ENCODE results near the gene RIC8A.
"Not testable (repeated sequence)": the region's sequence is repeated elsewhere in the genome, so short reads cannot be mapped to it uniquely, and the experiment has no call there.

Gene RIC8A

DNA sequence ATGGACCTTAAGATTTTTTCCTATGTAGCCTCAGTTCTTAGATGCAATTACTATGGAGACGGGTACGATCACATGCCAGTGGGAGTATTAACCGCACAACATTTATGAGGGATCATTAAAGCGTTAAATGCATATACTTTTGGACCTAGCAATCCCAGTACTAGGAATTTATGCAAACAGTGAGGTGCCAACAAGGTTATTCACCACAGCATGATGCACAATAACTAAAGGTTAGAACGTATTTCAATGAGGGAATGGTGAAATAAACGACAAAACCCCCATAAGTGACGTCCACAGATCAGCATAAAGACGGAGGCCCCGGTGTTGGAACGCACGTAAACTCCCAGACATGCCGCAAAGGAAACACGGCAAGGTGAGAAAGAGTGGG is 28.1 kb downstream of the RIC8A start:
- Histone ChIP-seq H3K27me3 (ENCODE audit: low read depth) (no peaks in the 10 kb centered on the region), H3K9me3 (no peaks in the 10 kb centered on the region), H3K4me3 (peak overlapping the region; percentile 84), H3K4me1 (peaks cover 7% of the 10 kb centered on the region), H3K36me3 (replicated peaks) (peaks cover 11% of the 10 kb centered on the region)
- DNase-seq (ENCODE audit: low spot score in 2 of 2) = peak in 1 of 2 experiments; percentile 11
- in situ Hi-C loops (cut with MboI; ENCODE audit: low sequenced_read_pairs) = no loop called here

DNA sequence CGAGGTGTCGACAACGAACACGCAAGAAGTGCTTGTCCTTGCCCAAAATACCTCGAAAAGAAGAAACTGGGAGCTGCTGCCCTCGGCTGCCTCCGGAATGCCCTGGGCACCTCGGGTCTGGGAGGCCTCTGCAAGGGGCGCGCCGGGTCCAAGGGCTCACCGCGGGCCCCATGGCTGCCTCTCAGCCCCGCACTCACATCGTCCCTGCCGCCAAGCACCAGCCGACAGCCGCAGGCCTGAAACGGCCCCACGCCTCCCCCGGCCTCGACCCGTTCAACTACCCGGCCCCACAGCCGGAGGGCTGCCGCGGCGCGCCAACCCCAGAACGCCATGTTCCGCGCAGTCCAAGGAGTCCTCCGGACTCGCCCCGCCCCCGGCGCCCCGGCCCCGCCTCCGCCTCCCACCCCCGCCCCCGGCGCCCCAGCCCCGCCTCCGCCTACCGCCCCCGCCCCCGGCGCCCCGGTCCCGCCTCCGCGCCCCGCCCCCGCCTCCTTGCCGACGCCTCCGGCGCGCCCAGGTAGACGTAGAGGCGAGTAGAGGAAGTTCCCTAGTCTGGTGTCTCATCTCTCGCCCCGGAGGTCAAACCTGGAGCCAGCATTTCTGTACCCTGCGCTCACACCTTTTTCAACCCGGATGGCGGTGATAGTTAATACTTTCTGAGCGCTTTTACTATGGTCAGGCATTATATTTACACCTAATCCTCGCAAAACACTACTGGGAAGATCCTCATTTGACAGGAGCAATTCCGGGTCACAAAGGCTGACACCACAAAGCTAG is 28.7 kb downstream of the RIC8A start, which contains the start of gene SIRT3:
TSS of gene SIRT3 (minus strand) at position 346 of the 777 bp plus-strand sequence. CDS start at position 332, 14 bp downstream.
- no peaks in the 10 kb centered on the region for H3K9me3 ChIP-seq
- H3K36me3 ChIP-seq (replicated peaks) = peaks cover 16% of the 10 kb centered on the region
- peaks cover 7% of the 10 kb centered on the region for H3K4me1 ChIP-seq
- no peaks in the 10 kb centered on the region for H3K27me3 ChIP-seq (ENCODE audit: low read depth)
- in situ Hi-C loops (cut with MboI; ENCODE audit: low sequenced_read_pairs) = no loop called here
- peak; percentile 70 to 86 for DNase-seq (ENCODE audit: low spot score in 2 of 2)
- peak within 1 kb of the TSS; percentile 84 for H3K4me3 ChIP-seq

DNA sequence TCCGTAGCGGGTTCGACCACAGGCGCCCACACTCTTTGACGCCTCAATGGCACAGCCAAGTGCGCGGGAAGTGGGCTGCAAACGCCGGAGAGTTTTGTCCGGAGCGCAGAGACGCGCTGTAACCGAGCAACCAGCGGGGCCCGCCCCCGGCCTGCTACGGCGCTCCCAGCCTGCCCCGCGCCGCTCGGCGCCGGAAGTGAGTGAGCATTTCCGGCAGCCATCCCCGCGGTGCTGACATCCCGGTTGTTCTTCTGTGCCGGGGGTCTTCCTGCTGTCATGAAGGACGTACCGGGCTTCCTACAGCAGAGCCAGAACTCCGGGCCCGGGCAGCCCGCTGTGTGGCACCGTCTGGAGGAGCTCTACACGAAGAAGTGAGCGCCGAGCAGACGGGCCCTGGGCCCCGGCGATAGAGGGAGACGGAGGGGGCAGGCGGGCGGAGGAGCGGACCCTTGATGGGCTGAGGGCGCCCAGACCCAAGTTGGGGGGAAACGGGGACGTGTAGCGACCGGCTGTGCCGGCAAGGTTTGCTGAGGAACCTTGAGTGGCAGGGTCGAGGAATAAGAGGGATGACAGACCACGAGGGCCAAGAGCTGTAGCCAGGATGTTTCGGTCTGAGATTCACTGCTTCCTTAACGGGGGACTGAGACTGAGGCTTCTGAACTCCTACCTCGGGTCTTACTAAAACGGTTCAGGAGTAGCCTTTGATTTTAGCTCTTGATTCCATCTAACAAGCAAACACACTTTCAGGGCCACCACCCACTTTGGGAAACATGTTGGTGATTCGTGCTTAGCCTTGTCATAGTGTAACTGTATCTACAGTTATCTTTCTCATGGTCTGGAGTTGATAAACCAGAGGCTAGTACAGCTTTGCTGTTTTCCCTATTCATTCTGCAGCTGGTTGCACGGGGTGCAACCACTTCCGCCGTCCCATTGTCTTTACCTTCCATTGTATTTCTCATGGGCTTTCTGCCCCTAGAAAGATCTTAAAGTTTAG is 29.6 kb downstream of the RIC8A start, which contains the start of gene PSMD13:
TSS of gene PSMD13 (plus strand) at position 203 of the 994 bp plus-strand sequence. CDS start at position 277, 74 bp downstream.
- peak; percentile 74 to 91 for DNase-seq (ENCODE audit: low spot score in 2 of 2)
- in situ Hi-C loops (cut with MboI; ENCODE audit: low sequenced_read_pairs) = no loop called here
- Histone ChIP-seq H3K9me3 (no peaks in the 10 kb centered on the region), H3K4me3 (peak within 1 kb of the TSS; percentile 84), H3K4me1 (peaks cover 7% of the 10 kb centered on the region), H3K27me3 (ENCODE audit: low read depth) (no peaks in the 10 kb centered on the region), H3K36me3 (replicated peaks) (peaks cover 25% of the 10 kb centered on the region)

DNA sequence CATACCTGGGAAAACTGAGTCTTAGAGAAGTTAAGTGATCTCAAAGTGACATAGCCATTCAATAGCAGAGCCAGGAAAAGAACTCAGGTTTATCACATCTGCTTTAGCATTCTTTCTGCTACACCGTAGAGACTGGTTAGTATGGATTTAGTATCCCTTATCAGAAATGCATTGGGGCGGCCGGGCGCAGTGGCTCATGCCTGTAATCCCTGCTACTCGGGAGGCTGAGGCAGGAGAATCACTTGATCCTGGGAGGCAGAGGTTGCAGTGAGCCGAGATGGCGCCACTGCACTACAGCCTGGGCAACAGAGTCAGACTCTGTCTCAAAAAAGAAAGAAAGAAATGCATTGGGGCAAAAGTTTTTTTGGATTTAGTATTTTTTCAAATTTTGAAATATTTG is 30.8 kb downstream of the RIC8A start:
- H3K27me3 ChIP-seq (ENCODE audit: low read depth); H3K4me1 ChIP-seq; in situ Hi-C loops (cut with MboI; ENCODE audit: low sequenced_read_pairs); H3K9me3 ChIP-seq; DNase-seq (ENCODE audit: low spot score in 2 of 2): not testable (repeated sequence)
- Histone ChIP-seq H3K4me3 (peak overlapping the region; percentile 84; the same call in 1 of the 2 replicates), H3K36me3 (replicated peaks) (peaks cover 38% of the 10 kb centered on the region)

DNA sequence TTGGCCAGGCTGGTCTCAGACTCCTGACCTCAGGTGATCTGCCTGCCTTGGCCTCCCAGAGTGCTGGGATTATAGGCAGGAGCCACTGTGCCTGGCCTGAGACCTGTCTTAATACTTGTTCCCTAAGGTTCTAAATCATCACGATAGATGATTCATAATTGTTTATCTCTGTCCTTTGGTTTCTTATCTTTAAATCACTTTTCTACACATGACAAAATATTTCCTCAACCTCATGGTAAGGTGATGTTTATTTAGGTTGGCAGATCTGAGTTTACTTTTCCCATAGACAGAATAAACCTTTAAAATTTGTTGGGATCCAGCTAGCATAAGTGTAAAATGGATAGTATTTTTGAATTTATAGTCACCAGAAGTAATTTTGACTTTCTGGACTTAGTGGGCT is 32.8 kb downstream of the RIC8A start:
- Histone ChIP-seq H3K27me3 (ENCODE audit: low read depth) (no peaks in the 10 kb centered on the region), H3K36me3 (replicated peaks) (peaks cover 55% of the 10 kb centered on the region), H3K4me1 (peaks cover 7% of the 10 kb centered on the region), H3K9me3 (no peaks in the 10 kb centered on the region), H3K4me3 (no peak overlapping the region)
- in situ Hi-C loops (cut with MboI; ENCODE audit: low sequenced_read_pairs) = no loop called here
- no peak for DNase-seq (ENCODE audit: low spot score in 2 of 2)

DNA sequence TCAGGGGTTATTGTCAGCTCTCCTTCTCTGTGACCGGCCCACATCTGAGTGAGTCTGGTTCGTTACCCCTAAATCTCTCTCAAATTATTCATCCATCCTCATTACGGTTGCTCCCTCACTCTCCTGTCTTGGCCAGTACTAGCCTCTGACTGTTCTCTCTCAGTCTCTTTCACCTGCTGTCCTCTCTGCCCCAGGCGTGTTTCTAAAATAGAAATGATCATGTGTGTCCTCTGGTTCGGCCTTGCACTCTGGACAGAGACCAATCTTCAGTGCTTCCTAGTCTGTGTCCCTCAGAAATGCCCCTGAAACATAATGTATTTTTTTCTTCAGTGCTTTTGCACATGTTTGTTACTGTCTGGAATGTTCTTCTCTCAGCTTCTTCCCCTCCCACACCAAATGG is 34.1 kb downstream of the RIC8A start:
- peaks cover 68% of the 10 kb centered on the region for H3K36me3 ChIP-seq (replicated peaks)
- in situ Hi-C loops (cut with MboI; ENCODE audit: low sequenced_read_pairs) = no loop called here
- no peak for DNase-seq (ENCODE audit: low spot score in 2 of 2)
- H3K4me3 ChIP-seq = no peak overlapping the region
- no peaks in the 10 kb centered on the region for H3K9me3 ChIP-seq
- peaks cover 7% of the 10 kb centered on the region for H3K4me1 ChIP-seq
- no peaks in the 10 kb centered on the region for H3K27me3 ChIP-seq (ENCODE audit: low read depth)

DNA sequence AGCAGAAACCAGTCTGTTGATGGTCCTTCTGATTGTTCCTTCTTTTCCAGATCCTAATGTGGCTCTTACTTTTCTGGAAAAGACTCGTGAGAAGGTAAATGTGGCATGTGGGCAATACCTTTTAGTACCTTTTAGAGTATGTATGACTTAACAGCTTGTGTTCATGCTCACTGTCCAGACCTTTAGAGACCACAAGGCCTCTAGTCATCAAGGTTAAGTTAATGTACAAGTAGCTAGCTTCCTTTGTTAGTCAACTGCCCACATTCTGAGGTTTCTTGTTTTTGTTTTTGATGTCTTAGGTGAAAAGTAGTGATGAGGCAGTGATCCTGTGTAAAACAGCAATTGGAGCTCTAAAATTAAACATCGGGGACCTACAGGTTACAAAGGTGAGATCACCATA is 36.9 kb downstream of the RIC8A start:
- H3K36me3 ChIP-seq (replicated peaks) = peaks cover 85% of the 10 kb centered on the region
- no peaks in the 10 kb centered on the region for H3K4me1 ChIP-seq
- in situ Hi-C loops (cut with MboI; ENCODE audit: low sequenced_read_pairs) = no loop called here
- DNase-seq (ENCODE audit: low spot score in 2 of 2) = no peak
- H3K4me3 ChIP-seq = no peak overlapping the region
- H3K27me3 ChIP-seq (ENCODE audit: low read depth) = no peaks in the 10 kb centered on the region
- H3K9me3 ChIP-seq = no peaks in the 10 kb centered on the region

DNA sequence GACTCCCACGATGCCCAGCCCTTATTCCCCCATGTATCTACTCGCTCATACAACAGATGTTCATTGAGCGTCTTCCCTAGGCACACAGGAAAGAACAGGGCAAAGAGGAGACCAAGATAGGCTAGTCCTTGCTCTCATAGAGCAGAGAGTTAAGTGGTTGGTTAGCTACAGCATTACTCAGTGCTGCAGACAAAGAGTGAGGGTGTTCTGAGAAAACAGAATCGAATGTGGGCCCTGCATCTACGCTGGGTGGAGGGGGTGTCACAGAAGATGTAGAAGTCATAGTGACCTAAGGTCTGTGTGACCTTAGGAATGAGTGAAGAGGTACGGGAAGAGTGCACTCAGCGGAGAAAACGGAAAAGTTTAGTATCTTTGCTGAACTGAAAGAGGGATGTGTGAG is 41.6 kb downstream of the RIC8A start:
- DNase-seq (ENCODE audit: low spot score in 2 of 2) = no peak
- H3K36me3 ChIP-seq (replicated peaks) = peaks cover 91% of the 10 kb centered on the region
- no peak overlapping the region for H3K4me3 ChIP-seq
- in situ Hi-C loops (cut with MboI; ENCODE audit: low sequenced_read_pairs) = no loop called here
- no peaks in the 10 kb centered on the region for H3K9me3 ChIP-seq
- H3K4me1 ChIP-seq = no peaks in the 10 kb centered on the region
- no peaks in the 10 kb centered on the region for H3K27me3 ChIP-seq (ENCODE audit: low read depth)

DNA sequence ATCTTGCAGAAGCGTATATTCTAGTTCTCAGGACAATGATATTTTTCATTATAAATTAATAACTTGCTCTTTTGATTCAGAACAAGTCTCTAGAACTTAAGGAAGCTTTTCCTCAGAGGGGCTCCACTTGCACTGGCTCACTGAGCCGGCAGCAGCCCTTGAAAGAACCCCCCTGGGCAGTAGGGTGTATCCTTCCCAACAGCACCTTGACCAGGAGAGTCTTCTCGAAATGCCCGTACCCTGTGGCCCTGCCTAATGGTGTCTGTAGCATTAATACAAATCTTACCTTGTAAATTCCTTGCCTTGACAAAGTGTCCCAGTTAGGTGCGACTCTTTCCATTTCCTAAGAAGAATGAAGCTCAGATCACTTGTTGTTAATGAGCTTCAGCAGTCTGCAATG is 42.8 kb downstream of the RIC8A start:
- DNase-seq (ENCODE audit: low spot score in 2 of 2) = no peak
- Histone ChIP-seq H3K4me3 (no peak overlapping the region), H3K4me1 (0 out of 2 replicates have a peak, but pooled peaks cover 3% of the 10 kb centered on the region), H3K36me3 (replicated peaks) (peaks cover 81% of the 10 kb centered on the region), H3K27me3 (ENCODE audit: low read depth) (no peaks in the 10 kb centered on the region), H3K9me3 (no peaks in the 10 kb centered on the region)
- in situ Hi-C loops (cut with MboI; ENCODE audit: low sequenced_read_pairs) = loop anchor here (10.0 kb wide), 1 partner anchor 115 kb away; the partner anchor contains the start of gene B4GALNT4

DNA sequence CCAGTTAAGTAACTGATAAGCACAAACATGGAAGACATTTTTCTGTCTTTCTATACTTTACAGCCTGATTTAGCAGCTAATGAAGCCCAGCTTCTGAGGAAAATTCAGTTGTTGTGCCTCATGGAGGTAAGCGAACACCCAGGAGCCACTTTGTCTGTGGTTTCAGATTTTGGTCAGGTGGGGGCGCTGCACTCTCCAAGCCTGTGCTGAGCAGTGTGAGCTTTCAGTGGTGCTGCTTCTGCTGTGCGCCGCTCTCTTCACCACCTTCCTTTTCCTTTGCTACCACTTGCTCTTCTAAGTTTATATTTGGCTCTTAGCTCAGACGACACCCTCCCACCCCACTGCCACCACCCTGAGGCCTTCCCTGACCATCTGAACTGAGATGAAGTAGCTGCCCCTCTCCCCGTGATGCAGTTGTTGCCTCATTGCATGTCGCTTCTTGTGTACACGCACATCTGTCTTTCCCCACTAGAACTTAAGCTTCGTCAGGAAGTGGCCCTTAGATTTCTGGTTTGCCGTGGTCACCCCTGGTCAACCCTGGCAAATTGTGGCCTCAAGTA is 43.3 kb downstream of the RIC8A start:
- H3K4me1 ChIP-seq = peaks cover 8% of the 10 kb centered on the region; the same call in 1 of the 2 replicates
- peak; percentile 22 to 77 for DNase-seq (ENCODE audit: low spot score in 2 of 2)
- in situ Hi-C loops (cut with MboI; ENCODE audit: low sequenced_read_pairs) = loop anchor here (10.0 kb wide), 1 partner anchor 114 kb away; the partner anchor contains the start of gene B4GALNT4
- no peak overlapping the region for H3K4me3 ChIP-seq
- H3K36me3 ChIP-seq (replicated peaks) = peaks cover 76% of the 10 kb centered on the region
- H3K9me3 ChIP-seq = no peaks in the 10 kb centered on the region
- H3K27me3 ChIP-seq (ENCODE audit: low read depth) = no peaks in the 10 kb centered on the region

DNA sequence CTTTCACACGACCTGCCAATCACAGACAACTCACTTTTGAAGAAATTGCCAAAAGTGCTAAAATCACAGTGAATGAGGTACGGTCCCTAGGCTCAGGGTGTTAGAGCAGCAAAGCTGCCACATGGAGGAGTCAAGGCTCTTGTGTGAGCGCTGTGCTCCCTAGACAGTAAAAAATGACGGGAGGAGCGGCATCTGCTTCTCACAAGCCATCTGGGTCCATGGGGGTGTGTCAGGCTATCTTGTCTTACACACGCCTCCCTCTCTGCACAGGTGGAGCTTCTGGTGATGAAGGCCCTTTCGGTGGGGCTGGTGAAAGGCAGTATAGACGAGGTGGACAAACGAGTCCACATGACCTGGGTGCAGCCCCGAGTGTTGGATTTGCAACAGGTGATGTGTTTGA is 44.0 kb downstream of the RIC8A start:
- in situ Hi-C loops (cut with MboI; ENCODE audit: low sequenced_read_pairs) = loop anchor here (10.0 kb wide), 1 partner anchor 113 kb away; the partner anchor contains the start of gene B4GALNT4
- H3K27me3 ChIP-seq (ENCODE audit: low read depth) = no peaks in the 10 kb centered on the region
- H3K4me1 ChIP-seq = peaks cover 8% of the 10 kb centered on the region; the same call in 1 of the 2 replicates
- no peaks in the 10 kb centered on the region for H3K9me3 ChIP-seq
- H3K4me3 ChIP-seq = no peak overlapping the region
- DNase-seq (ENCODE audit: low spot score in 2 of 2) = no peak
- H3K36me3 ChIP-seq (replicated peaks) = peaks cover 68% of the 10 kb centered on the region

DNA sequence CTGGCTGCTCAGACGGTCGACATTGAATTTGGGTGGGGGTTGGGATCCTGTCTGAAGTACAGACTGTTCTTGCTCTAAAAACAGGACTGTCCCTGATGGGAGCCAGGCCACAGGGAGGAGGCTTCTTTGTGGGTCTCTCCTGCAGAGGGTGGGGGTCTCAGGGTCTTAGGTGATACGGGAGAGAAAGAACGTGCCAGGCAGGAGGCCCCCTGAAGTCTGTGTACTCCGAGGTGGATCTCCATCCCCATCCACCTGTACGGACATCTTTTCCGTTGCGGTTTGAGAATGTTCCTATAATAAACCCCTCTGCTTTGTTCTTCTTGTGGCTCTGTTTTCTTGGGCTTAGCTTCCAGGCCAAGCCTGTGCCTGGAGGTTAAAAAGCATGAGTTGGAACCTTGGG is 45.2 kb downstream of the RIC8A start:
- peaks cover 57% of the 10 kb centered on the region for H3K36me3 ChIP-seq (replicated peaks)
- H3K4me1 ChIP-seq = peaks cover 8% of the 10 kb centered on the region; the same call in 1 of the 2 replicates
- H3K4me3 ChIP-seq = no peak overlapping the region
- in situ Hi-C loops (cut with MboI; ENCODE audit: low sequenced_read_pairs) = loop anchor here (10.0 kb wide), 1 partner anchor 112 kb away; the partner anchor contains the start of gene B4GALNT4
- no peak for DNase-seq (ENCODE audit: low spot score in 2 of 2)
- H3K27me3 ChIP-seq (ENCODE audit: low read depth) = no peaks in the 10 kb centered on the region
- H3K9me3 ChIP-seq = no peaks in the 10 kb centered on the region

Data from HAP-1 (cell line).